K562 (cell line): ENCODE results near the gene RTL10. TPM values are rescaled to one million over a fixed set of nuclear protein-coding genes. Genes with fewer than 3 reads are reported as not detected.

Experiments
- ATF1 ChIP-seq, 2 experiments: fragments of 450-650 bp in 1 of 2; IDR thresholded peaks; 2 replicates each; pipeline ENCODE4 v1.6.1; 2016; ENCODE audit warnings: missing compliant biosample characterization in 1 of 2, missing genetic modification characterization in 1 of 2
- CHAMP1 ChIP-seq: fragments of 450-650 bp; IDR thresholded peaks from 2 replicates; pipeline ENCODE4 v1.6.1; 2016; ENCODE audit warnings: mild to moderate bottlenecking
- CTBP1 ChIP-seq: fragments of 450-650 bp; IDR thresholded peaks from 2 replicates; pipeline ENCODE4 v1.6.1; 2016; ENCODE audit warnings: borderline replicate concordance
- E2F5 ChIP-seq: sonication (generic); formaldehyde crosslinking; IDR thresholded peaks from 2 replicates; pipeline ENCODE4 v1.8.0; 2022; ENCODE audit warnings: mild to moderate bottlenecking, missing genetic modification reagents
- EP400 ChIP-seq: fragments of 450-650 bp; IDR thresholded peaks from 2 replicates; pipeline ENCODE4 v1.6.1; 2017; ENCODE audit warnings: antibody characterized with exemption, mild to moderate bottlenecking, moderate library complexity
- HOMEZ ChIP-seq: fragments of 250-450 bp; sonication (Bioruptor Pico); IDR thresholded peaks from 2 replicates; pipeline ENCODE4 v1.4.0; 2020; ENCODE audit warnings: mild to moderate bottlenecking, moderate library complexity
- KLF16 ChIP-seq: IDR thresholded peaks from 2 replicates; pipeline ENCODE4 v1.6.1; 2016; ENCODE audit warnings: antibody characterized with exemption
- RBM15 ChIP-seq: fragments of 200-400 bp; formaldehyde crosslinking; IDR thresholded peaks from 2 replicates; pipeline ENCODE4 v1.6.1; 2018; ENCODE audit warnings: mild to moderate bottlenecking, low read length, moderate library complexity; ENCODE audit not compliant: insufficient read depth
- RHOXF2B ChIP-seq: fragments of 250-450 bp; sonication (Bioruptor Pico); conservative IDR thresholded peaks from 2 replicates; pipeline ENCODE4 v1.5.1; 2021
- SOX6 ChIP-seq: fragments of 450-650 bp; IDR thresholded peaks from 2 replicates; pipeline ENCODE4 v1.6.1; 2014; ENCODE audit warnings: mild to moderate bottlenecking
- THRB ChIP-seq: fragments of 450-650 bp; formaldehyde crosslinking; conservative IDR thresholded peaks from 2 replicates; pipeline ENCODE4 v1.4.0; 2022; ENCODE audit warnings: mild to moderate bottlenecking, missing genetic modification characterization
- ZBTB1 ChIP-seq: sonication (generic); formaldehyde crosslinking; IDR thresholded peaks from 2 replicates; pipeline ENCODE4 v1.8.1; 2023; ENCODE audit warnings: missing genetic modification reagents, low read depth, mild to moderate bottlenecking, borderline replicate concordance
- polyA plus RNA-seq, 8 experiments: library from polyadenylated mRNA; depleted of rRNA in 4 of 8; stranded (reverse) in 5 of 8; unstranded in 3 of 8; fragments of >200 nt; fragmentation: Nextera tagmentation in 2 of 8; fragmentation: Illumina TruSeq in 1 of 8; extraction: Ambion mirVana in 2 of 8; extraction: Trizol in 1 of 8; gene quantifications; 2 replicates each; pipeline versions ENCODE4 v1.2.1 to v1.2.3, GENCODE V29; 2011 to 2014; ENCODE audit warnings: inconsistent platforms in 1 of 8, missing spikeins in 1 of 8
- total RNA-seq, 7 experiments: library from RNA; depleted of rRNA in 6 of 7; stranded (reverse); fragments of >200 nt in 6 of 7; fragmentation: Illumina TruSeq in 2 of 7; extraction: Trizol in 2 of 7; gene quantifications; 2 replicates each; pipeline versions ENCODE4 v1.2.1 to v1.2.3, GENCODE V29; 2011 to 2021; ENCODE audit warnings: low replicate concordance in 1 of 7

The RTL10 gene
- total and polyA plus RNA-seq, 9 of the 15 experiments (the other 6 are each of a cell fraction or from before 2014, with no cell fraction given), result 19.8 to 75.5 (median 32.5) TPM

- TF ChIP-seq HOMEZ (CRISPR knock-in tag) (no peak), THRB (no peak), RHOXF2B (peak; percentile 67; the same call in 1 of the 2 replicates), CTBP1 (no peak), CHAMP1 (no peak), RBM15 (no peak), E2F5 (CRISPR knock-in tag) (no peak), EP400 (no peak), ATF1 (CRISPR knock-in tag; IDR thresholded peaks at IDR 0.05) (0 out of 2 replicates have a peak, but pooled peaks have one; percentile 3), ATF1 (tag; IDR thresholded peaks at IDR 0.05) (no peak), KLF16 (no peak), SOX6 (no peak), ZBTB1 (no peak)
Measured at GRCh38 chr22:19882446-19883381, 28.0 kb upstream of the RTL10 start (continued).
